Testis (tissue), 2 donors: ENCODE measurements around the gene FAXC.

ENCODE experiments used
- POLR2A ChIP-seq: fragments of 450-650 bp; IDR thresholded peaks from one replicate; pipeline ENCODE4 v1.6.1; 2017; ENCODE audit warnings: antibody characterized with exemption, mild to moderate bottlenecking, moderate library complexity
- TF ChIP-seq, protein P1 (sequence below), 3 experiments: fragments of 450-650 bp in 2 of 3; fragments of 200-600 bp in 1 of 3; sonication (generic) in 1 of 3; IDR thresholded peaks; one replicate each; pipeline ENCODE4 v1.5.1; 2016 to 2019; ENCODE audit warnings: antibody characterized with exemption in 3 of 3, mild to moderate bottlenecking in 2 of 3, moderate library complexity in 1 of 3

DNA sequence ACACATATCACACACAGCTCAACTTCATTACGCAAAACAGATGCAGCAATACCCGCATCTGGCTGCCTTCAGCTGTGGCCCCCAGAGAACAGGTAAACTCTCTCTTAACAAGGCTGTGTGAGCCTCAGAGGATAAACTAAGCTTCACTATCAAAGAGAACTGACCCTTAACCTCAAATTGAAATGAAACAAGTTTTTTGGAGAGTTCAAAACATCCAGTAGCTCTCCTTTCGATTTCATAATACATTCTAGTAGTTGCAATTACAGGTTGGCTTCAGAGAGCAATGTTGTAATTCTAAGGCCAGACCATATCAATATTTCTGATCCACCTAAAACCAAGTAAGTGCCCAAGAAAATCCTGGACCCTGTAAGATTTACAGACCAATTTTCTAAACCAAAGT lies 113.5 kb downstream of the FAXC start:
- TF ChIP-seq, protein P1, sequence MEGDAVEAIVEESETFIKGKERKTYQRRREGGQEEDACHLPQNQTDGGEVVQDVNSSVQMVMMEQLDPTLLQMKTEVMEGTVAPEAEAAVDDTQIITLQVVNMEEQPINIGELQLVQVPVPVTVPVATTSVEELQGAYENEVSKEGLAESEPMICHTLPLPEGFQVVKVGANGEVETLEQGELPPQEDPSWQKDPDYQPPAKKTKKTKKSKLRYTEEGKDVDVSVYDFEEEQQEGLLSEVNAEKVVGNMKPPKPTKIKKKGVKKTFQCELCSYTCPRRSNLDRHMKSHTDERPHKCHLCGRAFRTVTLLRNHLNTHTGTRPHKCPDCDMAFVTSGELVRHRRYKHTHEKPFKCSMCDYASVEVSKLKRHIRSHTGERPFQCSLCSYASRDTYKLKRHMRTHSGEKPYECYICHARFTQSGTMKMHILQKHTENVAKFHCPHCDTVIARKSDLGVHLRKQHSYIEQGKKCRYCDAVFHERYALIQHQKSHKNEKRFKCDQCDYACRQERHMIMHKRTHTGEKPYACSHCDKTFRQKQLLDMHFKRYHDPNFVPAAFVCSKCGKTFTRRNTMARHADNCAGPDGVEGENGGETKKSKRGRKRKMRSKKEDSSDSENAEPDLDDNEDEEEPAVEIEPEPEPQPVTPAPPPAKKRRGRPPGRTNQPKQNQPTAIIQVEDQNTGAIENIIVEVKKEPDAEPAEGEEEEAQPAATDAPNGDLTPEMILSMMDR (IDR thresholded peaks at IDR 0.05): no peak
- TF ChIP-seq POLR2A: no peak
